ENCODE results near the gene GJA8.
A peak's percentile ranks its signal among the peaks of the same experiment; 100 is the strongest.
"Not testable (repeated sequence)": the region's sequence is repeated elsewhere in the genome, so short reads cannot be mapped to it uniquely, and the experiment has no call there.

GJA8 gene

DNA sequence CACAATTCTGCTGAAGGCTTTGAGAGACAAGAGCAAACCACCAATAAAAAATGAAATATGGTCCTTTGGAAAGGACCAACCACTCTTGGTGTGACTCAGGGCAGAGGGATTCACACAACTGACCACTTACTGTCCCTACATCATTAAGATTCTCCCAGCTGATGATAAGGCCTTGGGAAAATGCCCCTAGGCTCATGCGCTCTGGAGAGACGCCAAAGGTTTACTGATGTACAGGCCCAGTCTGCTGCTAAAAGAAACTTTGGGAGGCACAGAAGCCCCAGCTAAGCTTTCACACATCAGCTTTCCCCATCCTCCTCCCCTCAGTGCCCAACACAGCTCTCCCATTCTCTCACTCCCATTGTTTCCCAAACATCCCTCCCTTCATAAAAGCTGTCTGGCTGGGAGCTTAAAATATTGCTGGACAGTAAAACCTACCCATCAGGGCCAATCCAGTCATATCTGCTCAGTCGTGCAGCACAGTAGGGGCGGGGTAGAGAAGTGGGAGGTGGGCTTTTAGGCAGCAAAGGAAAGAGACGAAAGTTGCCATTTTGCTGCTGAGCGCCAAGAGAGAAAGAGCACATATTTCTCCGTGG, at the start of gene GJA8:
TSS of gene GJA8 (plus strand) at position 543 of the 593 bp plus-strand sequence. CDS start 5,161 bp downstream, outside the sequence.
- H3K9me3 Mint-ChIP-seq = no peaks in the 10 kb centered on the region
- no peak within 1 kb of the TSS for H3K27ac Mint-ChIP-seq (ENCODE audit: low read depth)
- no peak for ATAC-seq (replicated peaks; ENCODE audit: extremely low read depth, poor library complexity, severe bottlenecking)
- no peaks in the 10 kb centered on the region for H3K36me3 Mint-ChIP-seq (ENCODE audit: insufficient read depth)
- no peaks in the 10 kb centered on the region for H3K27me3 Mint-ChIP-seq
- H3K4me3 Mint-ChIP-seq = no peak within 1 kb of the TSS
- DNase-seq (ENCODE audit: low spot score in 2 of 2) = no peak
- no peaks in the 10 kb centered on the region for H3K4me1 Mint-ChIP-seq

DNA sequence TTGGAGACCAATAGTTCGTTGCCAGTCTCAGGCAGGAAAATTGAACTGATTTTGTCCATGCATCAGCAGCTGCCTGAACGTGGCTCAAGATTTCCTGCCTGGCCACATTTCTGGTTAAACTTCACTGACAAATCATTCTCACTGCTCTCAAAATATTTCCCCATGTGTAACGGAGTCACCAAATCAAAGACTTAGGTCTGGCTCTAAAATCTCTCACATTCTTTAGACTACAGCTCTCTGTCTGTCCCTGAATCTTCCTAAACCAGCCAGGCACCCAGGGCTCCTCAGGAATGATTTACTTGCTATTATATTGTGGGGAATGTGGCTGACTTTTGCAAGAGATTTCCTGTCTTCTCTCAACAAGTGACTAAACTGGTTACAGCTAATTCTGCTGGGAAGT, 49.2 kb upstream of the GJA8 start:
- Mint-ChIP-seq H3K4me3 (no peak overlapping the region), H3K27me3 (peaks cover 42% of the 10 kb centered on the region), H3K27ac (ENCODE audit: low read depth) (no peak overlapping the region), H3K9me3 (no peaks in the 10 kb centered on the region), H3K36me3 (ENCODE audit: insufficient read depth) (no peaks in the 10 kb centered on the region), H3K4me1 (no peaks in the 10 kb centered on the region)
- ATAC-seq (replicated peaks; ENCODE audit: extremely low read depth, poor library complexity, severe bottlenecking) (no peak), DNase-seq (ENCODE audit: low spot score in 2 of 2) (no peak)

DNA sequence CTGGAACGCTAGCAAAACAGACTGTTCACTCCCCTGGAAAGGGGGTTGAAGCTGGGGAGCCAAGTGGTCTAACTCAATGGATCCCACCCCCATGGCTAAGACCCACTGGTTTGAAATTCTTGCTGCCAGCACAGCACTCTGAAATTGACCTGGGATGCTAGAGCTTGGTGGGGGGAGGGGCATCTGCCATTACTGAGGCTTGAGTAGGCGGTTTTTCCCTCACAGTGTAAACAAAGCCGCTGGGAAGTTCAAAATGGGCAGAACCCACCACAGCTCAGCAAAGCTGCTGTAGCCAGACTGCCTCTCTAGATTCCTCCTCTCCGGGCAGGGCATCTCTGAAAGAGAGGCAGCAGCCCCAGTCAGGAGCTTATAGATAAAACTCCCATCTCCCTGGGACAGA, 47.6 kb upstream of the GJA8 start:
- peaks cover 47% of the 10 kb centered on the region for H3K27me3 Mint-ChIP-seq
- H3K36me3 Mint-ChIP-seq (ENCODE audit: insufficient read depth); H3K4me3 Mint-ChIP-seq; ATAC-seq (replicated peaks; ENCODE audit: extremely low read depth, poor library complexity, severe bottlenecking); H3K27ac Mint-ChIP-seq (ENCODE audit: low read depth); H3K4me1 Mint-ChIP-seq; H3K9me3 Mint-ChIP-seq; DNase-seq (ENCODE audit: low spot score in 2 of 2): not testable (repeated sequence)

DNA sequence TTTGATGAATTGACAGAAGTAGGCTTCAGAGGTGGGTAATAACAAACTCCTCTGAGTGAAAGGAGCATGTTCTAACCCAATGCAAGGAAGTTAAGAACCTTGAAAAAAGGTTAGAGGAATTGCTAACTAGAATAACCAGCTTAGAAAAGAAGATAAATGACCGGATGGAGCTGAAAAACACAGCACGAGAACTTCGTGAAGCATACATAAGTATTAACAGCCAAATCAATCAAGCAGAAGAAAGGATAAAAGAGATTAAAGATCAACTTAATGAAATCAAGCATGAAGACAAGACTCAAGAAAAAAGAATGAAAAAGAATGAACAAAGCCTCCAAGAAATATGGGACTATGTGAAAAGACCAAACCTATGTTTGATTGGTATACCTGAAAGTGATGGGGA, 46.6 kb upstream of the GJA8 start:
- DNase-seq (ENCODE audit: low spot score in 2 of 2); ATAC-seq (replicated peaks; ENCODE audit: extremely low read depth, poor library complexity, severe bottlenecking); H3K27ac Mint-ChIP-seq (ENCODE audit: low read depth); H3K4me3 Mint-ChIP-seq; H3K4me1 Mint-ChIP-seq; H3K36me3 Mint-ChIP-seq (ENCODE audit: insufficient read depth); H3K9me3 Mint-ChIP-seq: not testable (repeated sequence)
- peaks cover 57% of the 10 kb centered on the region for H3K27me3 Mint-ChIP-seq

DNA sequence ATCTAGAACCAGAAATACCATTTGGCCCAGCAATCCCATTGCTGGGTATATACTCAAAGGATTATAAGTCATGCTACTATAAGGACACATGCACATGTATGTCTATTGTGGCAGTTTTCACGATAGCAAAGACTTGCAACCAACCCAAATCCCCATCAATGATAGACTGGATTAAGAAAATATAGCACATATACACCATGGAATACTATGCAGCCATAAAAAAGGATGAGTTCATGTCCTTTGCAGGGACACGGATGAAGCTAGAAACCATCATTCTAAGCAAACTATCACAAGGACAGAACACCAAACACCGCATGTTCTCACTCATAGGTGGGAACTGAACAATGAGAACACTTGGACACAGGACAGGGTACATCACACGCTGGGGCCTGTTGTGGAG, 35.4 kb upstream of the GJA8 start:
- ATAC-seq (replicated peaks; ENCODE audit: extremely low read depth, poor library complexity, severe bottlenecking); H3K36me3 Mint-ChIP-seq (ENCODE audit: insufficient read depth); H3K4me1 Mint-ChIP-seq; H3K27ac Mint-ChIP-seq (ENCODE audit: low read depth); H3K9me3 Mint-ChIP-seq; H3K4me3 Mint-ChIP-seq; DNase-seq (ENCODE audit: low spot score in 2 of 2): not testable (repeated sequence)
- peaks cover 38% of the 10 kb centered on the region for H3K27me3 Mint-ChIP-seq

DNA sequence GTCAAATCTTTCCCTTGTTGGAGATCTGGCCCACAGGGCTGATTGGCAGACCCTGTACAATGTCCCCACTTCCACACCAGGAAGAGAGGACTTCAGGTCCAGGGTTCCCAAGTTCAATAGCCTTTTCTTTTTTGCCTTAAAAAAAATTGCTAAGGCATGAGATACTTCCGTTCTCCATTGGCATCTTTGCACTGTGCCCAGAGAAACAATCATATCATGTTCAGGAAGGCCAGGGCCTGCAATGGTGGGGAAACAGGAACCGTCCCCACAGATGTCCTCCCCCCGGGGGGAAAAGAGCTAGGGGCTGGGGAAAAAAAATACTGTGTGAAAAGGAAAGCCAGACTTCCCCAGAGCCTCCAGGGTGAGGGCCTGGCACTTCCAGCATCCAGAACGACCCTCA, 24.6 kb upstream of the GJA8 start:
- no peaks in the 10 kb centered on the region for H3K36me3 Mint-ChIP-seq (ENCODE audit: insufficient read depth)
- no peaks in the 10 kb centered on the region for H3K4me1 Mint-ChIP-seq
- DNase-seq (ENCODE audit: low spot score in 2 of 2) (no peak), ATAC-seq (replicated peaks; ENCODE audit: extremely low read depth, poor library complexity, severe bottlenecking) (no peak)
- H3K27me3 Mint-ChIP-seq = peaks cover 51% of the 10 kb centered on the region
- no peak overlapping the region for H3K27ac Mint-ChIP-seq (ENCODE audit: low read depth)
- H3K9me3 Mint-ChIP-seq = no peaks in the 10 kb centered on the region
- no peak overlapping the region for H3K4me3 Mint-ChIP-seq

DNA sequence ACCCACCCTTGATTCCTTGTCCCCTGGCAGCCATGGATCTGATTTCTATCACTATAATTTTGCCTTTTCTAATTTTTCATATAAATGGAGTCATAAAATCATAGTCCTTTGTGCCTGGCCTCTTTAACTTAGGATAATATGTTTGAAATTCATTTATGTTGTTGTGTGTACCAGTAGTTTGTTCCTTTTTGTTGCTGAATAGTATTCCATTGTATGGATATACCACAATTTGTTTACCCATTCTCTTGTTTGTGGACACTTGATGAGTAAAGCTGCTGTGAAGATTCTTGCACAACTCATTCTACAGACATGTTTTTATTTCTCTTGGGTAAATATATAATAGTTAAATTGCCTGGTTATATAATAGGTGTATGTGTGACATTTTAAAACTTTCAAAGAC, 22.7 kb upstream of the GJA8 start:
- Mint-ChIP-seq H3K4me1 (no peaks in the 10 kb centered on the region), H3K27ac (ENCODE audit: low read depth) (no peak overlapping the region), H3K27me3 (peaks cover 51% of the 10 kb centered on the region), H3K9me3 (no peaks in the 10 kb centered on the region), H3K36me3 (ENCODE audit: insufficient read depth) (no peaks in the 10 kb centered on the region), H3K4me3 (no peak overlapping the region)
- ATAC-seq (replicated peaks; ENCODE audit: extremely low read depth, poor library complexity, severe bottlenecking) (no peak), DNase-seq (ENCODE audit: low spot score in 2 of 2) (no peak)

DNA sequence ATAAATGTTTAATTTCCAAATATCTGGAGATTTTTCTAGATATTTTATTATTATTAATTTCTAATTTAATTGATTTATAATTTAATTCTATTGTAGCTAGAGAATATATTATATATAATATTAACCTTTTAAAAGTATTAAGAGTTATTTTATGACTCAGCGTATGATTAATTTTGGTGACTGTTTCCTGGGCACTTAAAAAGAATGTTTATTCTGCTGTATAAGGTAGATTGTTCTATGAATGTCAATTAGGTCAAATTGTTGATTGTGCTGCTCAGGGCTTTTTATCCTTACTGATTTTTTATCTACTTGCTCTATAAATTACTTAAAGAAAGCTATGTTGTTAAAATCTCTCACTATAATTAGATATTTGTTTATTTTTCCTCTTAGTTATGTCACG, 20.1 kb upstream of the GJA8 start:
- Mint-ChIP-seq H3K27me3 (peaks cover 25% of the 10 kb centered on the region), H3K4me1 (no peaks in the 10 kb centered on the region), H3K36me3 (ENCODE audit: insufficient read depth) (no peaks in the 10 kb centered on the region), H3K4me3 (no peak overlapping the region), H3K27ac (ENCODE audit: low read depth) (no peak overlapping the region), H3K9me3 (no peaks in the 10 kb centered on the region)
- ATAC-seq (replicated peaks; ENCODE audit: extremely low read depth, poor library complexity, severe bottlenecking) (no peak), DNase-seq (ENCODE audit: low spot score in 2 of 2) (no peak)

DNA sequence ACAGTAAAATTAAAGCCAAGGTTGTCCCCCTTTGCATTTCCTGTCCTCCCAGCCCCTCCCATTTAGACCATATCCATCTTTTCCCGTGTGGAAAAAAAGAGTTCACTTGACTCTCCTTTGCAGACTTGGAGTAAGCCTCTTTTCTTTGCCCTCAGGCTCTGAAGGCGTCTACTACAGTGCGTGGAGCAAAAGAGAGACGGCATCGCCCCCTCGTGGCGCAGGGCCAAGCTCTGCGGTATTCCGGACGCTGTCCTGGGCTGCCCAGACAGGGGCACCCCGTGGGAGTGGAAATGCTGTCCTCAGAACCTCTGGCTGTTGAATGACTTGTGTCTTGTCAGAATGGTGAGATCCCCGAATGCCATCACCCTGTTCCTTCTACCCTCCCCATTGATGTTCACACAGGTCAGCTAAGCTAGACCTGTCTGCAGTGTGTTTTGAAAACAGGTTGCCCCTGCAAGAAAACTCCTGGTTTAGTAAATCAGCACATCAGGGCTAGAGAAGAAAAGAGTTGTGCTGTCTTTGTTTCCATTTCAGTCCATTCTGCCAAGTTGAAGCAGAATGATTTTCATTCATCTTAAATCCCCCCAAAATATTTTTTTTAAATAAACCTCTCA, 12.3 kb upstream of the GJA8 start:
- no peak overlapping the region for H3K27ac Mint-ChIP-seq (ENCODE audit: low read depth)
- ATAC-seq (replicated peaks; ENCODE audit: extremely low read depth, poor library complexity, severe bottlenecking) (no peak), DNase-seq (ENCODE audit: low spot score in 2 of 2) (peak in 1 of 2 donors; percentile 33)
- peaks cover 6% of the 10 kb centered on the region for H3K4me1 Mint-ChIP-seq
- no peaks in the 10 kb centered on the region for H3K9me3 Mint-ChIP-seq
- H3K36me3 Mint-ChIP-seq (ENCODE audit: insufficient read depth) = no peaks in the 10 kb centered on the region
- H3K4me3 Mint-ChIP-seq = no peak overlapping the region
- H3K27me3 Mint-ChIP-seq = peaks cover 16% of the 10 kb centered on the region

DNA sequence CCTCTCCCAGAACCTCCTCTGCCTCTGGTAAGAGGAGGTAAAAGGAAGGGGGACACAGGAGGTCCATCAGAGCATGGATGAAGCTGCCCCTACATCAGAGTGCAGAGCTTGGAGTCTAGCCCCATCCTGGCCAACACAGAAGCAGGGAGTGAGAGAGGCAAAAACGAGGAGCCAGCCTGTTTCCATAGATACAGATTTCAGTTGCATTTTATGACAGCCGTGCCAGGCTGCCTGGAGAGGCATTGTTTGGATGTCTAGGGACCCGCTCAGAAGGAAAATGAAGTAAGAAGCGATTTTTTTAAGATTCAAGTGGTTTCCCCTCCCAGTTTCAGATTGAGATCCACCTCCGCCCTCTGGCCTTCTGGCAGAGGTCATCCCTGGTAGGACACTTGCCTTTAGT, 11.5 kb upstream of the GJA8 start:
- no peak overlapping the region for H3K27ac Mint-ChIP-seq (ENCODE audit: low read depth)
- peaks cover 6% of the 10 kb centered on the region for H3K4me1 Mint-ChIP-seq
- ATAC-seq (replicated peaks; ENCODE audit: extremely low read depth, poor library complexity, severe bottlenecking) (no peak), DNase-seq (ENCODE audit: low spot score in 2 of 2) (no peak)
- H3K9me3 Mint-ChIP-seq = no peaks in the 10 kb centered on the region
- H3K4me3 Mint-ChIP-seq = no peak overlapping the region
- H3K36me3 Mint-ChIP-seq (ENCODE audit: insufficient read depth) = no peaks in the 10 kb centered on the region
- H3K27me3 Mint-ChIP-seq = peaks cover 16% of the 10 kb centered on the region

DNA sequence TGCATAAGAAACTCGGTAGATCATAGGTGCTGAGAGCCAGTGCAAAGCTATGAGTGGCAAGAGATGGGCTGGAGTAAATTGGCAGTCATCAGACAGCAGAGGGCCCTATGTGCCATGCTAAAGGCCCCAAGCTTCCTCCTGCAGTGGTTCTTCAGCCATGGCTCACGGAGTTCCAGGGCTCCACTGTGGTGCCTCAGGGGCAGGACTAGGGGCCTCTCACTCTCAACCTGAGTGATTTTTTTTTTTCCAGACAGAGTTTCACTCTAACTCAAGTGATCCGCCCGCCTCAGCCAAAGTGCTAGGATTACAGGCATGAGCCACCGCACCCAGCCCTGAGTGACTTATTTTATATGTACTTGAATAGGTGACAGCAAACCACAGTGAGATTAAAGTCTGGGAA, 10.4 kb upstream of the GJA8 start:
- Mint-ChIP-seq H3K4me1 (peaks cover 6% of the 10 kb centered on the region), H3K36me3 (ENCODE audit: insufficient read depth) (no peaks in the 10 kb centered on the region), H3K27ac (ENCODE audit: low read depth) (no peak overlapping the region), H3K27me3 (peaks cover 16% of the 10 kb centered on the region), H3K4me3 (no peak overlapping the region), H3K9me3 (no peaks in the 10 kb centered on the region)
- ATAC-seq (replicated peaks; ENCODE audit: extremely low read depth, poor library complexity, severe bottlenecking) (no peak), DNase-seq (ENCODE audit: low spot score in 2 of 2) (no peak)

DNA sequence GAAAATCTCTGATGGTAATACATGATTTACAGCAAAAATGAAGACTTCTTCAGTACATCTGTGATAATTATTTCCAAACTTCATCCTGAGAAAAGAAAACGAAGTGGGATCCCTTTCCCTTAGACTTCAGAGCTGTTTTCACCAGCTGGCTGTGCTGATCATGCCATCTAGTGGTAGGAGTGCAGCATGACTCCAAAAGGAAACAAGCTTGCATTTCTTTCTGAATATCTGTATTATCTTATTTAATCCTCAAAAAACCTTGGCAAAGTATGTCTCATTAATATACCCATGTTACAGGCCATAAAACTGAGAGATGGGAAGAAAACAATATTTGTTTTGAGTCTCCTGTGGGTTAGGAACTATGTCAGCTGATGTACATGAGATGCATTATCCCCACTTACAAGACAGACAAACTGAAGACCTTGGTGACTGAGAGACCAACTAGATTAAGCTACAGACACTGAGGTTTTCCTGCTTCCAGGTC, 9.8 kb upstream of the GJA8 start:
- Mint-ChIP-seq H3K4me1 (peaks cover 6% of the 10 kb centered on the region), H3K27me3 (peaks cover 16% of the 10 kb centered on the region), H3K4me3 (no peak overlapping the region), H3K27ac (ENCODE audit: low read depth) (no peak overlapping the region), H3K36me3 (ENCODE audit: insufficient read depth) (no peaks in the 10 kb centered on the region), H3K9me3 (no peaks in the 10 kb centered on the region)
- DNase-seq (ENCODE audit: low spot score in 2 of 2) = no peak
- no peak for ATAC-seq (replicated peaks; ENCODE audit: extremely low read depth, poor library complexity, severe bottlenecking)

DNA sequence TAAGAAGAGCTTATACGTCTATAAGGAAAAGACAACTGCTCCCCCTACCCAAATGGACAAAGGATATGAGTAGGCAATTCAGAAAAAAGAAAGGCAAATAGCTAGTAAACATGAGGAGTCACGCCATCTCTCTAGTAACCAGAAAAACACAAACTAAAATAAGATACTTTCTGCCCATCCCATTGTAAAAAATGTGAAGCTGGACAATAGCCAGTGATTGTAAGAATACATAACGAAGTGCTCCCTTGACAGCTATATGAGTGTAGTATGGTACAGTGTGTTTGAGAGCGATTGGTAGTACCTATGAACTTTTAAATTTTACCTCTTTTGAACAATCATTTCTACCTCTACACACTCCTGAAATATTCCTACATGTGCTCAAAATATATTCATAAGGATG, 7.5 kb upstream of the GJA8 start:
- no peak overlapping the region for H3K4me3 Mint-ChIP-seq
- ATAC-seq (replicated peaks; ENCODE audit: extremely low read depth, poor library complexity, severe bottlenecking) (no peak), DNase-seq (ENCODE audit: low spot score in 2 of 2) (no peak)
- peaks cover 15% of the 10 kb centered on the region for H3K27me3 Mint-ChIP-seq
- no peaks in the 10 kb centered on the region for H3K9me3 Mint-ChIP-seq
- H3K36me3 Mint-ChIP-seq (ENCODE audit: insufficient read depth) = no peaks in the 10 kb centered on the region
- H3K4me1 Mint-ChIP-seq = peaks cover 6% of the 10 kb centered on the region
- no peak overlapping the region for H3K27ac Mint-ChIP-seq (ENCODE audit: low read depth)

Data from central memory CD8-positive, alpha-beta T cell (primary cell).